HL-60/S4 (cell line): ENCODE measurements around the gene C12orf75.

Experiments used
- in situ Hi-C: fragments of 300-500 bp; cut with MboI; formaldehyde crosslinking; loops from 2 replicates; pipeline ENCODE4 v1.14.3; 2022; ENCODE audit warnings: low sequenced_read_pairs

The C12orf75 gene

GRCh38 chr12:105409279-105409678, 78.8 kb downstream of the C12orf75 start:
- in situ Hi-C loops, result loop anchor here (25.0 kb wide), 1 partner anchor 728 kb away; the partner anchor contains the start of gene NUAK1

- in situ Hi-C loops, result loop anchor here (25.0 kb wide), 1 partner anchor 727 kb away; the partner anchor contains the start of gene NUAK1
Observed at GRCh38 chr12:105409801-105410471, 79.4 kb downstream of the C12orf75 start.

- in situ Hi-C loops, result loop anchor here (25.0 kb wide), 1 partner anchor 723 kb away; the partner anchor contains the start of gene NUAK1
Observed at GRCh38 chr12:105413911-105414487, 83.5 kb downstream of the C12orf75 start.

- in situ Hi-C loops, result loop anchor here (25.0 kb wide), 1 partner anchor 720 kb away; the partner anchor contains the start of gene NUAK1
Observed at GRCh38 chr12:105417732-105418131, 87.2 kb downstream of the C12orf75 start.

- in situ Hi-C loops, result loop anchor here (25.0 kb wide), 1 partner anchor 719 kb away; the partner anchor contains the start of gene NUAK1
Observed at GRCh38 chr12:105418229-105418628, 87.7 kb downstream of the C12orf75 start.

- in situ Hi-C loops, result loop anchor here (25.0 kb wide), 1 partner anchor 718 kb away; the partner anchor contains the start of gene NUAK1
Observed at GRCh38 chr12:105418821-105419291, 88.4 kb downstream of the C12orf75 start.

GRCh38 chr12:105419606-105420005, 89.1 kb downstream of the C12orf75 start:
- in situ Hi-C loops, result loop anchor here (25.0 kb wide), 1 partner anchor 718 kb away; the partner anchor contains the start of gene NUAK1

GRCh38 chr12:105420046-105420445, 89.6 kb downstream of the C12orf75 start:
- in situ Hi-C loops, result loop anchor here (25.0 kb wide), 1 partner anchor 717 kb away; the partner anchor contains the start of gene NUAK1

- in situ Hi-C loops, result loop anchor here (25.0 kb wide), 1 partner anchor 717 kb away; the partner anchor contains the start of gene NUAK1
Observed at GRCh38 chr12:105420659-105421240, 90.3 kb downstream of the C12orf75 start.
